Heart right ventricle (tissue), 16 donors: ENCODE data around the gene PSAPL1. TPM values are rescaled to one million over a fixed set of nuclear protein-coding genes. Genes with fewer than 3 reads are reported as not detected.

Experiments used
- ATAC-seq, 8 donors: fragments of 200-7000 bp; cut with Tn5 transposase; one replicate each; pipeline ENCODE4 v1.9.1; 2020; ENCODE audit warnings: mild to moderate bottlenecking in 8 of 8, moderate library complexity in 8 of 8, moderate number of reproducible peaks in 1 of 8
- DNase-seq, 2 donors: peaks; one replicate each; pipeline ENCODE4 v3.0.0-alpha.2; 2020
- H3K27ac ChIP-seq, 10 donors: fragments of 200-600 bp; sonication (generic) in 2 of 10; one replicate each; pipeline versions ENCODE4 v1.5.0 to v1.8.0; 2020 to 2022; ENCODE audit warnings: mild to moderate bottlenecking in 3 of 10
- H3K27me3 ChIP-seq, 7 donors: fragments of 200-600 bp; one replicate each; pipeline ENCODE4 v1.8.0; 2021 to 2022; ENCODE audit warnings: mild to moderate bottlenecking in 2 of 7
- H3K36me3 ChIP-seq, 9 donors: fragments of 200-600 bp; sonication (generic) in 1 of 9; one replicate each; pipeline versions ENCODE4 v1.5.0 to v1.8.0; 2020 to 2022; ENCODE audit warnings: mild to moderate bottlenecking in 2 of 9
- H3K4me1 ChIP-seq, 9 donors: fragments of 200-600 bp; sonication (generic) in 1 of 9; one replicate each; pipeline versions ENCODE4 v1.5.0 to v1.8.0; 2020 to 2022; ENCODE audit warnings: mild to moderate bottlenecking in 4 of 9
- H3K4me3 ChIP-seq, 10 donors: fragments of 200-600 bp; sonication (generic) in 2 of 10; one replicate each; pipeline versions ENCODE4 v1.5.0 to v1.8.0; 2020 to 2022; ENCODE audit warnings: mild to moderate bottlenecking in 7 of 10, moderate library complexity in 2 of 10
- H3K9me3 ChIP-seq, 11 donors: fragments of 200-600 bp in 10 of 11; sonication (generic) in 2 of 11; one replicate each; pipeline versions ENCODE4 v1.5.0 to v1.8.0; 2013 to 2022; ENCODE audit warnings: mild to moderate bottlenecking in 2 of 11, control low read depth in 1 of 11, moderate library complexity in 1 of 11
- CTCF ChIP-seq, 9 donors: fragments of 200-600 bp; sonication (generic) in 2 of 9; IDR thresholded peaks; one replicate each; pipeline versions ENCODE4 v1.5.0 to v1.8.0; 2021 to 2022; ENCODE audit warnings: antibody characterized with exemption in 9 of 9, mild to moderate bottlenecking in 5 of 9, moderate library complexity in 1 of 9
- WGBS, 2 donors: extraction: QIAGEN DNeasy Blood & Tissue Kit; methylation state at CpG; one replicate each; pipeline ENCODE4 v1.1.7; 2013; ENCODE audit warnings: inconsistent platforms in 1 of 2; 5-methylcytosine and 5-hydroxymethylcytosine counted together
- intact Hi-C, 10 donors: fragments of 100-400 bp; cut with DNase I; formaldehyde crosslinking; loops; one replicate each; pipeline versions ENCODE4 v1.11.1 to v1.14.2; 2022
- polyA plus RNA-seq, 2 donors: library from polyadenylated mRNA; stranded (reverse); fragments of 200-250 nt; gene quantifications; one replicate each; pipeline ENCODE4 v1.2.3, GENCODE V29; 2013
- total RNA-seq, 10 donors: library from RNA; stranded (reverse); fragmentation: NEBNext Ultra II Directional in 3 of 10; extraction: Animal tissue kit (Norgen Biotek cat#: 25700) in 3 of 10; gene quantifications; one replicate each; pipeline versions ENCODE4 v1.2.1 to v1.2.4, GENCODE V29; 2021 to 2023
- donor health status: Arrhythmogenic right ventricular cardiomyopathy.
- donor health status: ischemic (EF 13 %, LVEDD 7.1; RV severe dilation, severe dysfunction).
- donor health status: healthy with polysubstance abuse.
- donor health status: DM: no; HTN: yes; CAD: no.
- donor health status: DM: no; HTN: no; CAD: no.
- donor health status: ischemic (EF 25% LVEDD 6.9; RV normal size, moderate dysfunction).
- donor health status: ischemic (EF 25% LVEDD 5.7; RV mildly dilated, moderate dysfunction).
- donor health status: healthy.
- donor health status: DM: yes; HTN: yes; CAD: no.
- donor health status: Ischemic cardiomyopathy.
- donor health status: ischemic (EF 35%, LVEDD 5.7; RV mildly dilated, moderate dysfunction).
- donor health status: nonischemic (EF 11% LVEDD 7.7; RV severe dilation, severe dysfunction).
- donor health status: DM: yes; HTN: yes; CAD: no.
- donor health status: PGD.
- donor health status: ischemic (EF 29% LVEDD 5.4; RV normal size, mild dysfunction).
- donor health status: nonischemic (EF 23%, LVEDD 6.1; RV moderate dilation, normal function).

Gene PSAPL1
- total and polyA plus RNA-seq, 12 donors: 0.05 TPM; not detected in 11

GRCh38 chr4:7461230-7461629 is 26.5 kb upstream of the PSAPL1 start:
- WGBS, 2 donors: 65 to 74% methylated on average over 17 of the region's 17 CpGs
- DNase-seq: no peak
- intact Hi-C loops: loop anchor here in 6 of 10 donors (5.0 to 10.0 kb wide), 4 partner anchors 254 to 266 kb away; partner anchors contain the start of gene SORCS2 (in 1 of the 6)

GRCh38 chr4:7460566-7460965 is 25.8 kb upstream of the PSAPL1 start:
- Histone ChIP-seq H3K4me3 (no peak overlapping the region), H3K36me3 (no peaks in the 10 kb centered on the region), H3K9me3 (peaks cover 0 to 3% (median 0%) of the 10 kb centered on the region in 11 donors), H3K27ac (no peak overlapping the region), H3K4me1 (peaks cover 0 to 22% (median 8%) of the 10 kb centered on the region in 9 donors), H3K27me3 (peaks cover 0 to 6% (median 0%) of the 10 kb centered on the region in 7 donors)
- intact Hi-C loops: loop anchor here in 6 of 10 donors (5.0 to 10.0 kb wide), 4 partner anchors 254 to 266 kb away; partner anchors contain the start of gene SORCS2 (in 1 of the 6)
- TF ChIP-seq CTCF (IDR thresholded peaks at IDR 0.05): no peak
- DNase-seq (peak in 1 of 2 donors; percentile 31), ATAC-seq (peak in 1 of 8 donors; percentile 12)
- WGBS, 2 donors: 52 to 63% methylated on average over 17 of the region's 17 CpGs

More at GRCh38 chr4:7461230-7461629, 26.5 kb upstream of the PSAPL1 start:
- Histone ChIP-seq H3K27me3 (peaks cover 0 to 6% (median 0%) of the 10 kb centered on the region in 7 donors), H3K9me3 (peaks cover 0 to 9% (median 0%) of the 10 kb centered on the region in 11 donors), H3K27ac (no peak overlapping the region), H3K36me3 (no peaks in the 10 kb centered on the region), H3K4me3 (no peak overlapping the region), H3K4me1 (peaks cover 0 to 22% (median 8%) of the 10 kb centered on the region in 9 donors)
- TF ChIP-seq CTCF (IDR thresholded peaks at IDR 0.05): no peak
- no peak for ATAC-seq

- intact Hi-C loops: no loop called here
- no peak for ATAC-seq
Measured at GRCh38 chr4:7459471-7459870, 24.7 kb upstream of the PSAPL1 start.

GRCh38 chr4:7458477-7458876 is 23.7 kb upstream of the PSAPL1 start:
- Histone ChIP-seq H3K9me3 (no peaks in the 10 kb centered on the region), H3K36me3 (no peaks in the 10 kb centered on the region), H3K27me3 (peaks cover 0 to 6% (median 0%) of the 10 kb centered on the region in 7 donors), H3K4me3 (no peak overlapping the region), H3K27ac (no peak overlapping the region), H3K4me1 (peaks cover 0 to 21% (median 6%) of the 10 kb centered on the region in 9 donors)
- 93 to 95% methylated on average over 4 of the region's 4 CpGs for WGBS, 2 donors
- no peak for TF ChIP-seq CTCF (IDR thresholded peaks at IDR 0.05)
- DNase-seq: no peak
- intact Hi-C loops: no loop called here
- ATAC-seq: no peak

More at GRCh38 chr4:7459471-7459870, 24.7 kb upstream of the PSAPL1 start:
- no peak overlapping the region for H3K27ac ChIP-seq
- TF ChIP-seq CTCF (IDR thresholded peaks at IDR 0.05): no peak
- WGBS, 2 donors: 88 to 89% methylated on average over 8 of the region's 8 CpGs
- H3K4me1 ChIP-seq: peaks cover 0 to 22% (median 8%) of the 10 kb centered on the region in 9 donors
- no peaks in the 10 kb centered on the region for H3K9me3 ChIP-seq
- peaks cover 0 to 6% (median 0%) of the 10 kb centered on the region in 7 donors for H3K27me3 ChIP-seq
- DNase-seq: no peak
- no peak overlapping the region for H3K4me3 ChIP-seq
- H3K36me3 ChIP-seq: no peaks in the 10 kb centered on the region
